Activated naive CD4-positive, alpha-beta T cell treated with anti-CD3 and anti-CD28 coated beads for 36 hours (primary cell): ENCODE results near the gene ETV6. TPM values are rescaled to one million over a fixed set of nuclear protein-coding genes. Genes with fewer than 3 reads are reported as not detected.

Experiments
- CTCF ChIA-PET: fragments of 350-600 bp; sonication (Branson Sonifier 250); formaldehyde crosslinking; loops from one replicate; lab custom pipeline; 2021; ENCODE audit warnings: antibody characterized with exemption; lab: Charles Lee
- DNase-seq: peaks from one replicate; pipeline ENCODE4 v3.0.0-alpha.2; 2020
- H3K27ac Mint-ChIP-seq: one replicate; pipeline ENCODE4 v1.8.0; 2021; ENCODE audit warnings: mild to moderate bottlenecking, mixed read lengths
- H3K27me3 Mint-ChIP-seq: one replicate; pipeline ENCODE4 v1.8.0; 2021; ENCODE audit warnings: low read depth, mixed read lengths
- H3K36me3 Mint-ChIP-seq: one replicate; pipeline ENCODE4 v1.8.0; 2021; ENCODE audit warnings: low read depth, mixed read lengths
- H3K4me1 Mint-ChIP-seq: one replicate; pipeline ENCODE4 v1.8.0; 2021; ENCODE audit warnings: low read depth, mixed read lengths
- H3K4me3 Mint-ChIP-seq: one replicate; pipeline ENCODE4 v1.8.0; 2021; ENCODE audit warnings: mild to moderate bottlenecking, moderate library complexity, mixed read lengths
- H3K9me3 Mint-ChIP-seq: one replicate; pipeline ENCODE4 v1.8.0; 2021; ENCODE audit warnings: mixed read lengths
- intact Hi-C: fragments of 100-400 bp; cut with micrococcal nuclease; formaldehyde crosslinking; loops from one replicate; pipeline ENCODE4 v1.15.1; 2023
- total RNA-seq, 2 experiments: library from RNA; stranded (reverse); gene quantifications; one replicate each; pipeline ENCODE4 v1.2.3, GENCODE V29; 2021

Gene ETV6
- total RNA-seq, 2 experiments from 2014 or later: 48.1 to 48.6 TPM

DNA sequence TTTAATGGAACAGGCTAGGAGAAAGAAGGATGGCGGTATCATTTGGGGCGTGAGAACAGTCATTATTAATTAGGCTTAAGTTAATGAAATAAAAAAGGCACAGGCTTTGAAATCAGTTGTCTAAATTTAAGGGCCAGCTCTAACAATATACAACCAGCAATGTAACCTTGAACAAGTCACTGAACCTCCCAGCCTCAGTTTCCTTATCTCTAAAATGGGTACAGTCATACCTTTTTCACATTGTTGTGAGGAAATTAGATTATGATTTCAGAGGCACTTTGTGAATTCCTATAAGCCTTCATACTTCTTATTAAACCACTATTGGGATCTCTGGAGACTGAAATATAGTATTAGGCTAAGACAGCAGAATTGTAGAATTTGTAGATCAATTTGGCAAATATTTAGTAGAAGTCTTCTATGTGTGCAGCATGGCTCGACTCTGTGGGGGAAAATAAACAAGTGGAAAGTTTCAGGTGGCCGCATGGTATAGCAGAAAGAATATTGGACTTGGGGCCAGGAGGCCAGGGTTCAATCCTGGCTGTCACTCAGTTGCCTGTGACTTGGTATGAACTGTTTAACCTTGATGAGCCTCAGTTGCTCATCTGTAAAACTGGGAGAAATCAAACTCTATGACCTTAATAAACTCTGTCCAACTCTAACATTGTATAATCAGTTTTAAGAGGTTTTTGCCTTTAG is 117.7 kb downstream of the ETV6 start:
- CTCF ChIA-PET: interaction anchor here (0.8 to 2.7 kb wide), 5 partner anchors 12 to 243 kb away, joined by 3 to 15 read pairs (median 4); no protein-coding TSS in a partner anchor
- H3K9me3 Mint-ChIP-seq: no peaks in the 10 kb centered on the region
- H3K36me3 Mint-ChIP-seq: peaks cover 12% of the 10 kb centered on the region
- H3K4me1 Mint-ChIP-seq: peaks cover 99% of the 10 kb centered on the region
- peak overlapping the region; percentile 92 for H3K27ac Mint-ChIP-seq
- H3K4me3 Mint-ChIP-seq: no peak overlapping the region
- DNase-seq: no peak
- H3K27me3 Mint-ChIP-seq: no peaks in the 10 kb centered on the region
- intact Hi-C loops: loop anchor here (5.0 to 10.0 kb wide), 5 partner anchors 190 to 955 kb away; partner anchors contain the start of genes BCL2L14 and GPR19

DNA sequence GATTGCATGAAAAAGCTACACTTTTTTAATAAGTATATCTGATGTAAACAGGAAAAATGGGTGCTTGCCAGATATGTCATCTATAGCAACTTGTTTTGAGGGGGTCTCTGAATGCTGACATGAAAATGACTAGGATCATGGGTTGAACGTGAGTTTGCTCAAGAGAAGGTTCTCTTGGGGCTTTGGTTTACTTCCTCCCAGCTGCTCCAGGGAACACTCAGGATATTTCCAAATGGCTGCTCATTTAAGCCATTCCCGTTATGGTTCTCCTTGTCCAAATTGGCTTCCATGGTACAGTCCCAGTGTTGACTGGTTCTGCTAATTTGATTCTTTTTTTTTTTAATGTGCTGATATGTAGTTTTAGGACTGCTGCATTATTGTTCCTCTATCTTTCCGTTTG is 118.3 kb downstream of the ETV6 start:
- H3K27ac Mint-ChIP-seq: peak overlapping the region; percentile 55
- peaks cover 15% of the 10 kb centered on the region for H3K36me3 Mint-ChIP-seq
- intact Hi-C loops: loop anchor here (5.0 to 10.0 kb wide), 5 partner anchors 190 to 955 kb away; partner anchors contain the start of genes BCL2L14 and GPR19
- no peaks in the 10 kb centered on the region for H3K9me3 Mint-ChIP-seq
- CTCF ChIA-PET: interaction anchor here (0.9 to 1.8 kb wide), 2 partner anchors 11 to 242 kb away, joined by 4 to 6 read pairs; no protein-coding TSS in a partner anchor
- no peaks in the 10 kb centered on the region for H3K27me3 Mint-ChIP-seq
- H3K4me1 Mint-ChIP-seq: peaks cover 99% of the 10 kb centered on the region
- DNase-seq: no peak
- no peak overlapping the region for H3K4me3 Mint-ChIP-seq

DNA sequence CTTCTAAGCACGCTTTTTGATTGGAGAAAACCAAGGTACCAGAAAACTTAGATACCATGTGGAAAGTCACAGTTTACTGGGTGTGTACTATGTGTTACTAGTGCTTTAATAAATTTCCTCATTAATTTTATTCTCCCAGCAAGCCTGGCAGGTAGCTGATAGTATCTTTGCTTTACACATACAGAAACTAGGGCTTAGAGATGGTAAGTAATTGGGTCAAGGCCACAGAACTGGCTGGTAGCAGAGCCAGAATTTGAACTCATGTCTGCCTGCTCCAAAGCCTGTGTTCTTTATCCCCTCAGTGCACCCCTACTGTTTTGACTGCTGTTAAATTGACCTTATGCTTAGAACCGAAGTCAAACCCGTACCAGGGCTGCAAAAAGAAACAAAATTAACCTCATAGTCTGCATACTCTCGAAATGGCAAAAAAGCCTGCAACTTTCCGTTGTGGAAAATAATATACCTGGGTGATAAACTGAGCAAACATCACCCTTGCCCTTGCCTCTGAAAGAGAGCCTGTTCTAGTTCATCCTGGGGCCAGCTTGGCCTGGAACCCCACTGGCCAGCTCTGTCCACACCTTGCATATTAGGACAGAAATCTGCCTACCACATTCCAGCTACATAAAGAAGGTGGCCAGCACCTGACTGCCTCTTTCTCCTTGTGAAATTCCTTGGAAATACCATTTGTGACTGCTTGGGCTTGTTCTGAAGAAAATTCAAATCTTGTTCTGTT is 118.9 kb downstream of the ETV6 start:
- Mint-ChIP-seq H3K36me3 (peaks cover 13% of the 10 kb centered on the region), H3K4me1 (peaks cover 99% of the 10 kb centered on the region), H3K27ac (no peak overlapping the region), H3K27me3 (no peaks in the 10 kb centered on the region), H3K9me3 (no peaks in the 10 kb centered on the region), H3K4me3 (no peak overlapping the region)
- CTCF ChIA-PET: interaction anchor here (1.8 kb wide), 1 partner anchor 11 kb away, joined by 6 read pairs; no protein-coding TSS in a partner anchor
- intact Hi-C loops: loop anchor here (5.0 to 10.0 kb wide), 5 partner anchors 191 to 954 kb away; partner anchors contain the start of genes BCL2L14 and GPR19
- DNase-seq: no peak

DNA sequence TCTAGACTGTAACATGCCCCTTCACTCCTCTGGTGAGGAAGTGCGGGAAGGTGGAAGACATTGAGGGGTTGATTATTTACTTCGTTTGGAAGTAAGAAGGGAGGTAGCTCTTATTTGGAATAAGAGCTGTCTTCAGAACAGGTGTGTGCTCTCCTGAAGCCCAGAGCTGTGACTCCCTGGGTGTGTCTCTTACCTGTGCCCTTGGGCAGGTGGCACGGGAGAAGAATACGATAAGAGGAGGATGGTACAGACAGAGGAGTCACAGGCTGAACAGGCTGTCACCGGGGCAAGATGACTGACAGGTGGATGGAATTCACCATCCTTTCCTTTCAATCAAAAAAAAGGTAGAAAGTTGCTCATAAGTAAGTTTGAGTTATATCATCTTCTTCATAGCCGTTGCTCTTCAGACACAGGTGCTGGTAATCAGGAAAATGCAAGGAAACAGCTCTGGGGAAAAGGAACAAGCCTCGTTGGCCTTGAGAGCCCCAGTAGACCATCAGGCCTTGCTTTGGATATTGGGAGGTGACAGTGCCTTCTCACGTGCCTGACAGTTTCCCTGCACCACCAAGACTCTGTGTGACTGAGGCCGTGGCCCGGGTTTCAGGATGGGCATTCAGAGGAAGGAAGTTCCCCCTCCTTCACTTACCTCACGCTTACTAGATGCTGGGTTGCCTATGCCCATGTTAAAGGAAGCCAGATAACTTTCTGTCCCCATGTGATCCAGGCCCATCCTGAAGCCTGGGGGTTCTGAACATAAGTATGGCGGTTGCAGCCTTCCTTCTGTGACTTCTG is 120.4 kb downstream of the ETV6 start:
- Mint-ChIP-seq H3K36me3 (peaks cover 15% of the 10 kb centered on the region), H3K27me3 (no peaks in the 10 kb centered on the region), H3K4me3 (no peak overlapping the region), H3K9me3 (no peaks in the 10 kb centered on the region), H3K4me1 (peaks cover 99% of the 10 kb centered on the region), H3K27ac (peak overlapping the region; percentile 13)
- DNase-seq: peak; percentile 55
- CTCF ChIA-PET: interaction anchor here (0.6 kb wide), 1 partner anchor 600 kb away, joined by 3 read pairs; no protein-coding TSS in a partner anchor
- intact Hi-C loops: loop anchor here (5.0 to 10.0 kb wide), 6 partner anchors 193 to 1158 kb away; partner anchors contain the start of genes BCL2L14, GPR19 and MAGOHB

DNA sequence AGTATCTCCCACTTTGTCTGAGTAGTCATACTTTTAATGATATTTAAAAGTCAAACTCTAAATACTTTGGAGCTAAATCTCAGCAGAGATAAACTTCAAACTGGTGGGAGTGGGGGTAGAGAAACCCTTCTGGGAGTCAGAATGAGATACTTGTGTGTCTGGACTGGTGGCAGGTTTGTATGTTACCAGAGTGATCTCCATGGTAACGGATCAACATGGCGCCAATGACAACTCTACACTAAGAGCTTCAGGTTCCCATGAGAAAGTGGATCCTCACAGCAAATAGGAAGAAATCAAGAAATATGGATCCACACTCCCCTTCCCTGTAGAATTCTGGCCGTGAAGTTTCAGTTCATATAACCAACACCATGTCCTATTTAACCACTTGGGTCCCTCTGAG is 121.9 kb downstream of the ETV6 start:
- Mint-ChIP-seq H3K9me3 (no peaks in the 10 kb centered on the region), H3K4me1 (peaks cover 94% of the 10 kb centered on the region), H3K27ac (peak overlapping the region; percentile 68), H3K36me3 (peaks cover 16% of the 10 kb centered on the region), H3K27me3 (no peaks in the 10 kb centered on the region), H3K4me3 (no peak overlapping the region)
- intact Hi-C loops: loop anchor here (5.0 kb wide), 1 partner anchor 1159 kb away; the partner anchor contains the start of gene MAGOHB
- DNase-seq: peak; percentile 41
- CTCF ChIA-PET: interaction anchor here (0.7 to 1.1 kb wide), 5 partner anchors 8 to 261 kb away, joined by 3 to 5 read pairs (median 3); no protein-coding TSS in a partner anchor

DNA sequence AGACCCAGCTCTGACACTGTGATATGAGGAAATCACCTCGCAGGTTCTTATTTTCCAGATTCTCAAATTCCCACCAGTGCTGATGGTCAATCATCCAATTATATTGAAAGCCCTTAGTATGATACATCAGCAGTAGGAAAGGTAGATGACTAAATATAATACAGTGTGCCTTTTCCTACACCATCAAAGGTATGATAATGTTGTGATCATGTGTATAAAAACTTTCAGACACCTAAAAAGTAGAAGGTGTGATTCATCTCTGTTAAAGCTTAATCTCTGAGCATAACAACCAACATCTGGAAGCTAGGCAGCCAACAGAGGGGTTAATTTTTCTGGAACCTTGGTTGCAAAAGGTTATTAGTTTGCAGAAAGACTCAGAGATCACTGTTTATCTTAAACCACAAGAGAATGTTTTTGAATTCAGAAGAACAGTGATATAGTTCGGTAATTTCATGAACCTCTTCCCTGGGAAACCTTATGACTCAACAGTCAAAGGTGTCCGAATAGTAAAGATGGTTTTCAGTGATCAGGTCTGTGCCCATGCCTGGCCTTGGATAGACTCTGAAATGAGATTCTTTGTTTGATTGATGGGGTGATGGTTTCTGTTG is 122.5 kb downstream of the ETV6 start:
- CTCF ChIA-PET: interaction anchor here (0.7 to 1.8 kb wide), 6 partner anchors 8 to 261 kb away, joined by 3 to 5 read pairs (median 4); no protein-coding TSS in a partner anchor
- intact Hi-C loops: loop anchor here (1.0 to 5.0 kb wide), 5 partner anchors 8 to 1160 kb away; partner anchors contain the start of gene MAGOHB

DNA sequence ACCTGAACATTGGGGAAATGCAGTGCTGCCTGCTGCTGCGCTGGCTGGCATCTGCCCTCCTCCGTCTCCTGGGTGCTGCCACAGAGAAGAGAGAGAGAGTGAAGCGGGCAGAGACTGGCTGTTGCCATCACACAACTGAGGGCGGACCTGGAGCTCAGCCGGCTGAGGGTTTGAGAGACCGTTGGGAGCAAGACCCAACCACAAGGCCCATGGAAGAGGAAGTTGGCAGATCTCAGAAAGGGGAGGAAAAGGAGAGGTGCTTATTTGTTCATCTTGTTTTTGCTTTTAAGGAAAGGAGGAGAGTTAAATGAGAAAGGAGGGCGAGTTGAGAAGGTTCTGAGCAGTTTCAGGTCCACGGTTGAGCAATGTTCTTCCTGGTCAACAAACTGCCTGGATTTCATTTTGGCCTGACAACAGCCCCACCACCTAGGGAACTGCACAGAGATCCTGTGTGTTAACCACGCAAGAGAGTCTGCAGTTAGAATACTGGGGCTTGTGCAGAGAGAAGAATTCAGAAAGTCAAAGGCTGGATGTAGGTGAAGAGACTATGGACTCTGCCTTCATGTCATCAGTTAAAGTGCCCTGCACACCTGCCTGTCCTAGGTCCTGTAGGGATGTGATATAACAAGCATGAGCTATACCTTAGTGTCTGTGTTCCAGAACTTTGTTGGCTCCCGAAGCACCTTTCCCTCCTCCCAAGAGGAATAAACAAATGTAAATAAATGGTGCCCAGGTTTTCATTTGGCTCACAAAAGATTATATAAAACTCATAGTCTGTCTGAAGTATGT is 124.6 kb downstream of the ETV6 start:
- intact Hi-C loops: loop anchor here (5.0 kb wide), 1 partner anchor 1162 kb away; the partner anchor contains the start of gene MAGOHB
- H3K4me1 Mint-ChIP-seq: peaks cover 90% of the 10 kb centered on the region
- H3K9me3 Mint-ChIP-seq: no peaks in the 10 kb centered on the region
- CTCF ChIA-PET: interaction anchor here (0.5 to 1.8 kb wide), 6 partner anchors 10 to 259 kb away, joined by 3 to 5 read pairs (median 3); no protein-coding TSS in a partner anchor
- no peak for DNase-seq
- peaks cover 21% of the 10 kb centered on the region for H3K36me3 Mint-ChIP-seq
- H3K27me3 Mint-ChIP-seq: no peaks in the 10 kb centered on the region
- no peak overlapping the region for H3K4me3 Mint-ChIP-seq
- no peak overlapping the region for H3K27ac Mint-ChIP-seq

More for the DNA sequence above, 122.5 kb downstream of the ETV6 start:
- H3K27ac Mint-ChIP-seq: peak overlapping the region; percentile 85
- peak; percentile 45 for DNase-seq
- H3K4me1 Mint-ChIP-seq: peaks cover 91% of the 10 kb centered on the region
- no peak overlapping the region for H3K4me3 Mint-ChIP-seq
- no peaks in the 10 kb centered on the region for H3K9me3 Mint-ChIP-seq
- peaks cover 18% of the 10 kb centered on the region for H3K36me3 Mint-ChIP-seq
- H3K27me3 Mint-ChIP-seq: no peaks in the 10 kb centered on the region

DNA sequence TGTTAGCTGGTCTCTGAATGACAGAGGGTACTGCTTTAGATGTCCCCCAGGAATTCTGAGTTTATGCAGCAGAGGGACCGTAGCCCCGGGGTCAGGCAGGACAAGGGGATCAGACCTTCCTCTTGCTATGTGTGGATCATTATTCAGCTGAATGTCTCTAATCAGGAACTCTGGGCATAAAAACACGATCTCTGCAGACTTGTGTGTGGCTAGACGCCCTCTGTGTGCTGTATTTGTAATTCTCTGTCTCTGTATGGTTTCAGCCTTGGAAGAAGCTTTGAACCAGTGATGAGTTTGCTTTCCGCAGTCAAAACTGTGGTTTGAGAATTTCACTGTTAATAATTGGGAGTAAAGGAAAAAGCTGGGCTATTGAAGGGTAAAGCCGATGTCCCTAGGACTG is 125.3 kb downstream of the ETV6 start:
- H3K27ac Mint-ChIP-seq: no peak overlapping the region
- no peaks in the 10 kb centered on the region for H3K9me3 Mint-ChIP-seq
- no peaks in the 10 kb centered on the region for H3K27me3 Mint-ChIP-seq
- H3K36me3 Mint-ChIP-seq: peaks cover 17% of the 10 kb centered on the region
- H3K4me3 Mint-ChIP-seq: no peak overlapping the region
- no peak for DNase-seq
- intact Hi-C loops: loop anchor here (5.0 kb wide), 1 partner anchor 1163 kb away; the partner anchor contains the start of gene MAGOHB
- CTCF ChIA-PET: interaction anchor here (0.7 to 1.6 kb wide), 4 partner anchors 10 to 167 kb away, joined by 3 to 4 read pairs (median 3); no protein-coding TSS in a partner anchor
- peaks cover 90% of the 10 kb centered on the region for H3K4me1 Mint-ChIP-seq

DNA sequence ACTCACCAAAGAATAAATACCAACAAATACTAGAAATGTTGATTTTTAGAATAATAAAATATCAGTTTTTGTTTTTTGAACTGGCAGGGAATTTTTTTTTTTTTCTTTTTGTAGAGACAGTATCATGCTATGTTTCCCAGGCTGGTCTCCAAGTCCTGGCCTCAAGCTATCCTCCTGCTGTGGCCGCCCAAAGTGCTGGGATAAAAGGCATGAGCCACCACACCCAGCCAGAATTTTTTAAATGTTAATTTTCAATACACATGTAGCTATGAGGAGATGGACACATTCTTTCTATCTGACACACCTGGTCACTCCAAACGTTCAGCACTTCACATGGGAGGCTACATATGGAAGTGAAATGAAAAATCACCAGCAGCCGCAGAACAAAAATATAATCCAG is 126.8 kb downstream of the ETV6 start:
- H3K36me3 Mint-ChIP-seq: peaks cover 17% of the 10 kb centered on the region
- CTCF ChIA-PET: interaction anchor here (0.6 to 0.7 kb wide), 2 partner anchors 38 to 536 kb away, joined by 3 to 4 read pairs; no protein-coding TSS in a partner anchor

DNA sequence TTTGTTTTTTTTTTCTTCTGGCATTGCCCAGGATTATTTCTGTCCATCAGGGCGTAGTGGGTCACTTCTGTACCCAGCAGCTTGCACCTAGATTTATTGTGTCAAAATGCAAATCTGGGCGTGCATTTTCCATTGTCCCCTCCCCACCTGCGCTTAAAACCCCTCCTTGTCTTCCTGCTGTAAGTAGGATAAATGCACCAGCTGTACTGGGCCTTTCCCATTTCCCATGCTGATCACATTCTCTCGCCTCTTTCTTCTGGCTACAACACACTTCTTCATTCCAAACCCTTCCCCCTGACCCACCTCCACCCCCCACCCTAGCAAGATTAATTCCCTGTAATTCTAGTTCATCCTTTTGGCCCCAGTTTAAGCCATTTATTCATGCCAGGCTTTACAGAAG is 128.0 kb downstream of the ETV6 start:
- H3K36me3 Mint-ChIP-seq: peaks cover 16% of the 10 kb centered on the region
- intact Hi-C loops: no loop called here
- H3K27ac Mint-ChIP-seq: peak overlapping the region; percentile 85
- no peak overlapping the region for H3K4me3 Mint-ChIP-seq
- no peaks in the 10 kb centered on the region for H3K27me3 Mint-ChIP-seq
- H3K4me1 Mint-ChIP-seq: peaks cover 87% of the 10 kb centered on the region
- no peak for DNase-seq
- no peaks in the 10 kb centered on the region for H3K9me3 Mint-ChIP-seq
- CTCF ChIA-PET: no interaction called here

More for the DNA sequence above, 126.8 kb downstream of the ETV6 start:
- no peak for DNase-seq
- H3K27me3 Mint-ChIP-seq: no peaks in the 10 kb centered on the region
- H3K27ac Mint-ChIP-seq: no peak overlapping the region
- H3K4me3 Mint-ChIP-seq: no peak overlapping the region
- intact Hi-C loops: no loop called here
- no peaks in the 10 kb centered on the region for H3K9me3 Mint-ChIP-seq
- peaks cover 90% of the 10 kb centered on the region for H3K4me1 Mint-ChIP-seq
